GM21367 (cell line): ENCODE measurements around the gene FCER1G.

Experiments used
- ATAC-seq: cut with Tn5 transposase; IDR thresholded peaks from one replicate; pipeline ENCODE4 v1.9.1; 2021; ENCODE audit not compliant: unreplicated experiment

FCER1G gene

GRCh38 chr1:161261261-161262235 is 46.5 kb downstream of the FCER1G start:
- ATAC-seq: no peak

DNA sequence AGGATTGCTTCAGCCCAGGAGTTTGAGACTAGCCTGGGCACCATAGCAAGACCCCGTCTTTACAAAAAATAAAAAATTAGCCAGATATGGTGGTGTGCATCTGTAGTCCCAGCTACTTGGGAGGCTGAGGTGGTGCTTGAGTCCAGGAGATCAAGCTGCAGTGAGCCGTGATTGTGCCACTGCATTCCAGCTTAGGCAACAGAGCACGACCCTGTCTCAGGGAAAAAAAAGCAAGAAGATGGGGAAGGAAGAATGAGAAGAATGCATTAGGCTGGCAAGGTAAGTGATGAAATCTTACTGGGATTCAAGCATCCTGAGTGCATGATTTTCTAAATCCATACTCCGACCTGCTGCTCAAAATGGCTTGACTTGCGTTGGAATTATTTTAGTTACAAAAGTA is 50.2 kb downstream of the FCER1G start:
- no peak for ATAC-seq

DNA sequence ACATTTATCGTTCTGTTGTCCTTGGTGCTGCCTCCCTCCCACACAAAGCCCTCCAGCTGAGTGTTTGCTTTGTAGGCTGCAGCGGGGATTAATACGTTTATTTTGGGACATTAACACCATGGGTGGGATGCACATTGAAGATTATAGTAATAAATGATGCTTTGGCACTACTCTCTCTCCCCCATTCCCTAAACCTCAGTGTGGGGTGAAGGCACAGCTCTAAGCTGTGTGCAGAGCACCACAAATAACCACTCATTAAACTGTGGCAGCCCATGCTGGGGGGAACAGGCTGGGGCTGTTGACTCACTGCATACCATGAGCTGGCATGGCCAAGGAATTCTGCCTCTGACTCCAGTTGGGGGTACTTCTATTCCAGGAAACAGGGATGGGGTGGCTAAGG is 51.1 kb downstream of the FCER1G start:
- no peak for ATAC-seq

DNA sequence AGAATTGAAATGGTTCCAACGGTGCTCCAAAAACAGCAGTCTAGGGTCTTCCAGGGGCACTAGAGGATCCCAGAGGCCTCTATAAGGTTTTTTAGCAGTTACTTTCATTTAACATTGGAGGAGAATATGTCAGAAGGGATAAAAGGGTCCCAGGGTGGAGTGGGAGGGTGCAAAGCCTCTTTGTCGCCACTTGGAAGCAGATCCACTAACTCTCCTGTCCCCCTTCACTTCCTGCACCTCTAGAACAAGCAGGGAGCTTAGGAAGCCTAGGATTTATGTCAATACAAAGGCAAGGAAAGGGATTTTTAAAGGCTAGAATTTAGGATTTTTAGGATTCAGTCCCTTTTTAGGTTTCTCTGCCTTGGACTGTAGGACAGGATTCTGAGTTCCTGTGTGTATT is 51.7 kb downstream of the FCER1G start:
- no peak for ATAC-seq

- no peak for ATAC-seq
These were observed 52.2 kb downstream of the FCER1G start for GRCh38 chr1:161267321-161267720.
